PC-9 (cell line): ENCODE measurements around the gene IL6R. TPM values are rescaled to one million over a fixed set of nuclear protein-coding genes. Genes with fewer than 3 reads are reported as not detected.

Source experiments
- BruUV-seq: library from RNA; stranded (reverse); fragments of 400-500 nt; replicated peaks from 2 replicates; lab custom pipeline; 2021; lab: Mats Ljungman, UMichigan
- CTCF ChIA-PET: fragments of 300-600 bp; sonication (Branson Sonifier 250); formaldehyde crosslinking; loops from one replicate; lab custom pipeline; 2022; ENCODE audit warnings: antibody characterized with exemption; lab: Charles Lee
- POLR2A ChIA-PET: fragments of 300-600 bp; sonication (Branson Sonifier 250); formaldehyde crosslinking; loops from one replicate; lab custom pipeline; 2022; ENCODE audit warnings: antibody characterized with exemption; ENCODE audit not compliant: unreplicated experiment; lab: Charles Lee
- DNase-seq, 2 experiments: peaks; one replicate each; pipeline versions ENCODE4 v3.0.0 to v3.0.0-alpha.2; 2015 to 2022; ENCODE audit warnings: mixed read lengths in 1 of 2
- H2AFZ ChIP-seq: fragments of 200-600 bp; sonication (generic); 2 replicates; pipeline ENCODE4 v1.8.1; 2017; ENCODE audit warnings: antibody characterized with exemption
- H3F3A ChIP-seq: fragments of 200-600 bp; sonication (generic); 2 replicates; pipeline ENCODE4 v1.8.1; 2017; ENCODE audit warnings: antibody characterized with exemption, mild to moderate bottlenecking, low read depth; ENCODE audit not compliant: insufficient read depth
- H3K27ac ChIP-seq: fragments of 200-600 bp; sonication (generic); 2 replicates; pipeline ENCODE4 v1.6.1; 2016; ENCODE audit warnings: mixed run types
- H3K27me3 ChIP-seq: fragments of 200-600 bp; sonication (generic); 2 replicates; pipeline ENCODE4 v1.6.1; 2016; ENCODE audit warnings: low read depth, mixed run types; ENCODE audit not compliant: insufficient read depth
- H3K36me3 ChIP-seq: fragments of 200-600 bp; sonication (generic); 2 replicates; pipeline ENCODE4 v1.6.1; 2016; ENCODE audit warnings: low read depth, mixed run types
- H3K4me1 ChIP-seq: fragments of 200-600 bp; sonication (generic); replicated peaks from 2 replicates; pipeline ENCODE4 v1.6.1; 2016; ENCODE audit warnings: mixed run types; ENCODE audit not compliant: insufficient read depth
- H3K4me2 ChIP-seq: fragments of 200-600 bp; sonication (generic); 2 replicates; pipeline ENCODE4 v1.6.1; 2017; ENCODE audit warnings: mixed run types
- H3K4me3 ChIP-seq: fragments of 200-600 bp; sonication (generic); 2 replicates; pipeline ENCODE4 v1.6.1; 2016; ENCODE audit warnings: mixed run types
- H3K79me2 ChIP-seq: fragments of 200-600 bp; sonication (generic); 2 replicates; pipeline ENCODE4 v1.6.1; 2017; ENCODE audit warnings: low read depth, mixed run types
- H3K9me2 ChIP-seq: fragments of 200-600 bp; sonication (generic); 2 replicates; pipeline ENCODE4 v1.8.1; 2017; ENCODE audit warnings: mild to moderate bottlenecking; ENCODE audit not compliant: insufficient read depth
- H3K9me3 ChIP-seq: fragments of 200-600 bp; sonication (generic); 2 replicates; pipeline ENCODE4 v1.8.1; 2016; ENCODE audit warnings: low read depth; ENCODE audit not compliant: insufficient read depth
- H4K20me1 ChIP-seq: fragments of 200-600 bp; sonication (generic); 2 replicates; pipeline ENCODE4 v1.8.1; 2017; ENCODE audit not compliant: insufficient read depth
- EZH2 ChIP-seq: fragments of 200-600 bp; sonication (generic); IDR thresholded peaks from 2 replicates; pipeline ENCODE4 v1.8.0; 2017; ENCODE audit warnings: antibody characterized with exemption, low read depth
- intact Hi-C: fragments of 100-400 bp; cut with micrococcal nuclease; formaldehyde crosslinking; loops from one replicate; pipeline ENCODE4 v1.10.0; 2022; ENCODE audit not compliant: unreplicated experiment
- total RNA-seq: library from RNA; stranded (reverse); gene quantifications from 2 replicates; pipeline ENCODE4 v1.2.3, GENCODE V29; 2021
- TF ChIP-seq, protein P1 (sequence below): fragments of 200-600 bp; sonication (generic); conservative IDR thresholded peaks from 2 replicates; pipeline ENCODE4 v1.6.1; 2017; ENCODE audit warnings: mixed run types, antibody characterized with exemption, mild to moderate bottlenecking, moderate library complexity

IL6R gene
- total RNA-seq, 1 experiment from 2014 or later, result 3.2 TPM

DNA sequence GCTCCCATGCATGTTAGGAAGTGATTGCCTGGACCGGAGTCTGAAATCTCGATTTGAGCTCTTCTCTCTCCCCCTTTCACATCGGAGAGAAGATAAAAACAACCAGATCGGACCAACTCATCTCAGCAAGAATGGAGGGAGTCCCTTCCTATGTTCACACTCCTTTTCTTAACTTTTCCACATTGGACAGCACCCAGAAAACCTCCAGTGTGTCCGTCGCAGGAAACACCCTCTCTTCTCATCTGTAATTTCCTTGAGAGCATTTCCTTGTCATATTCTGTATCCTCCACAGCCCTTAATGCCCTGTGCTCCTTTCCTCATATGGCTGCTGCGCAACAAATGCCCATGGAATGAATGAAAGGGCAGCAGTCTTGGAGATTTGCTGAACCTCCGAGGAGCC lies 95.4 kb downstream of the IL6R start:
- Histone ChIP-seq H2AFZ (no peak overlapping the region), H3F3A (no peaks in the 10 kb centered on the region), H3K4me3 (no peak overlapping the region), H4K20me1 (no peaks in the 10 kb centered on the region), H3K4me1 (no peaks in the 10 kb centered on the region), H3K79me2 (no peaks in the 10 kb centered on the region), H3K9me2 (no peaks in the 10 kb centered on the region), H3K27ac (no peak overlapping the region), H3K9me3 (no peaks in the 10 kb centered on the region), H3K4me2 (no peak overlapping the region), H3K36me3 (no peaks in the 10 kb centered on the region), H3K27me3 (peaks cover 79% of the 10 kb centered on the region)
- TF ChIP-seq, protein P1, sequence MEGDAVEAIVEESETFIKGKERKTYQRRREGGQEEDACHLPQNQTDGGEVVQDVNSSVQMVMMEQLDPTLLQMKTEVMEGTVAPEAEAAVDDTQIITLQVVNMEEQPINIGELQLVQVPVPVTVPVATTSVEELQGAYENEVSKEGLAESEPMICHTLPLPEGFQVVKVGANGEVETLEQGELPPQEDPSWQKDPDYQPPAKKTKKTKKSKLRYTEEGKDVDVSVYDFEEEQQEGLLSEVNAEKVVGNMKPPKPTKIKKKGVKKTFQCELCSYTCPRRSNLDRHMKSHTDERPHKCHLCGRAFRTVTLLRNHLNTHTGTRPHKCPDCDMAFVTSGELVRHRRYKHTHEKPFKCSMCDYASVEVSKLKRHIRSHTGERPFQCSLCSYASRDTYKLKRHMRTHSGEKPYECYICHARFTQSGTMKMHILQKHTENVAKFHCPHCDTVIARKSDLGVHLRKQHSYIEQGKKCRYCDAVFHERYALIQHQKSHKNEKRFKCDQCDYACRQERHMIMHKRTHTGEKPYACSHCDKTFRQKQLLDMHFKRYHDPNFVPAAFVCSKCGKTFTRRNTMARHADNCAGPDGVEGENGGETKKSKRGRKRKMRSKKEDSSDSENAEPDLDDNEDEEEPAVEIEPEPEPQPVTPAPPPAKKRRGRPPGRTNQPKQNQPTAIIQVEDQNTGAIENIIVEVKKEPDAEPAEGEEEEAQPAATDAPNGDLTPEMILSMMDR, result no peak
- TF ChIP-seq EZH2, result no peak
- ChIA-PET POLR2A (no interaction called here), CTCF (no interaction called here)
- no peak for DNase-seq
- intact Hi-C loops, result no loop called here
- no TSS peak for BruUV-seq

DNA sequence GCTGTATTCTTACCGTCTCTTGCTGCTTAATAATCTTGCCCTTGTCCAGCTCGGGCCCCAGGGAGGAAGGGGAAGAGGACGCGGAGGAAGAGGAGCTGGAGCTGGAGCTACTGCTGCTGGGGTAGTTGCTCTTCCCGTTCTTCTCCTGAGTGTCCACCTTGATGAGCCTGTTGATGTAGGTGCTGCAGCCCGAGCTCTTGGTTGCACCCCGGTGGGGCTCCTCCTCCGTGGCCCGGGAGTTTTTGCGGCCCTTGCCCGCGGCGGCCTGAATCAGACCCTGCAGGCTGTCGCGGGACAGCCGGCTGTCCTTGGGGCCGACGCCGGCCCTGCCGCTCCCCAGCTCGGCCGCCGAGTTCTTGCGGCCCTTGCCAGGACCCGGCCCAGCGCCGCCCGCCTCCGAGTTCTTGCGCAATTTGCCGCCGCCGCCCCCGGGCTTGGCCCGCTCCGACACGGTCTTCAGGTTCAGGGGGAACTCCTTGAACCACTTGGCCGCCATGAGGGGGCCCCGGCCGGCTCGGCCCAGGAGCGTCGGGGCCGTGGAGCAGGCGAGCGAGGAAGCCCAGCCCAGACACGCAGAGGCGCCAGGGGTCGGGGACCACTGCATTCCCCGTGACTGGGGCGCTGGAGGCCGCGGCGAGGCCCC lies 96.4 kb downstream of the IL6R start:
- Histone ChIP-seq H3K27ac (no peak overlapping the region), H3K4me3 (no peak overlapping the region), H3K9me2 (no peaks in the 10 kb centered on the region), H3K27me3 (peaks cover 78% of the 10 kb centered on the region), H3K36me3 (no peaks in the 10 kb centered on the region), H3K4me2 (no peak overlapping the region), H2AFZ (no peak overlapping the region), H3F3A (no peaks in the 10 kb centered on the region), H3K9me3 (no peaks in the 10 kb centered on the region), H3K4me1 (no peaks in the 10 kb centered on the region), H4K20me1 (no peaks in the 10 kb centered on the region), H3K79me2 (no peaks in the 10 kb centered on the region)
- BruUV-seq, result no TSS peak
- no peak for TF ChIP-seq EZH2
- TF ChIP-seq, protein P1, result no peak
- no peak for DNase-seq
- POLR2A ChIA-PET, result no interaction called here
- CTCF ChIA-PET, result no interaction called here
- intact Hi-C loops, result no loop called here

DNA sequence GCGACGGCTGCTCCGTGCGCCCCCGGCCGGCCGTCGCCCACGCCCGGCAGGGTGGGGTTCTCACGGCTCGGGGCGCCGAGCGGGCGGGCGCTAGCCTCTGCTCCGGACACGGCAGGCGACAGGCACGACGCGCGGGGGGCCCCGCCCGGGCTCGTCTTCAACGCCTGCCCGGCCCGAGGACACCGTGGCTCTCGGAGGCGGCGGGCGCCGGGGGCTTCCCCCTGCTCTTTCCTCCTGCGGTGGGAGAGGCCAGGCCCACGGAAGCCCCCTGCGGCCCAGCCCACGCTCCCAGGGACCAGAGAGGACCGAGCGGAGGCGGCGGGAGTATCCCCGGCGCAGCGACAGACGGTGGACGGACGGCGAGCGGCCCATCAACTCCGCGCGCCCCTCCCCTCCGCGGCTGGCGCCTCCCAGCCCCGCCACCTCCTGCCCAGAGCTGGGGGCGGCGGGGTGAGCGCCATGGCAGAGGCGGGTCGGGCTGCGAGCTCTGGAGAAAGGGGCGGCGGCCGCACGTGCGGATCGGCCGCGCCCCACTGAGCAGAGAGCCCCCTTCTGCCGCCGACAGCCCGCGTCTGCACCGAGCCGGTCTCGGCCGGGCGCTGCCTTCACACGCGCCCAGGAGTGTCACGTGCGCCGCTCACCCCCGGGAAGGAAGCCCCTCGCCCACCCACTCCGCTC lies 97.1 kb downstream of the IL6R start, which contains the start of the genes SHE and TDRD10:
TSS of gene SHE (minus strand) at position 347 of the 678 bp plus-strand sequence. CDS start 386 bp downstream, outside the sequence.
TSS of gene TDRD10 (plus strand) at position 154 of the 678 bp plus-strand sequence. CDS start 4,685 bp downstream, outside the sequence.
- POLR2A ChIA-PET, result no interaction called here
- no peak within 1 kb of the TSS for H3K27ac ChIP-seq
- no peak within 1 kb of the TSS for H3K4me2 ChIP-seq

More for the DNA sequence above, 97.1 kb downstream of the IL6R start, which contains the start of the genes SHE and TDRD10:
- Histone ChIP-seq H2AFZ (no peak within 1 kb of the TSS), H3K36me3 (no peaks in the 10 kb centered on the region), H3K4me3 (no peak within 1 kb of the TSS), H4K20me1 (no peaks in the 10 kb centered on the region), H3K4me1 (no peaks in the 10 kb centered on the region), H3F3A (no peaks in the 10 kb centered on the region), H3K27me3 (peaks cover 79% of the 10 kb centered on the region), H3K9me3 (no peaks in the 10 kb centered on the region), H3K79me2 (no peaks in the 10 kb centered on the region), H3K9me2 (no peaks in the 10 kb centered on the region)
- DNase-seq, result no peak
- BruUV-seq, result no TSS peak
- CTCF ChIA-PET, result no interaction called here
- TF ChIP-seq, protein P1, result no peak
- TF ChIP-seq EZH2, result no peak
- intact Hi-C loops, result no loop called here
